H9 (cell line): ENCODE data around the gene FMN1. TPM values are rescaled to one million over a fixed set of nuclear protein-coding genes. Genes with fewer than 3 reads are reported as not detected.

Experiments used
- DNase-seq: peaks from one replicate; pipeline ENCODE4 v3.0.0-alpha.2; 2017
- H2AFZ ChIP-seq: one replicate; pipeline ENCODE4 v1.6.1; 2013; ENCODE audit warnings: mild to moderate bottlenecking, low read length, control low read depth, moderate library complexity
- H2AK5ac ChIP-seq: 2 replicates; pipeline ENCODE4 v1.6.1; 2013; ENCODE audit warnings: low read length, control low read depth, mixed read lengths; ENCODE audit not compliant: insufficient read length
- H2BK120ac ChIP-seq: one replicate; pipeline ENCODE4 v1.6.1; 2013; ENCODE audit warnings: low read depth, mild to moderate bottlenecking, low read length, control low read depth, inconsistent platforms; ENCODE audit not compliant: poor library complexity, severe bottlenecking
- H2BK12ac ChIP-seq: 2 replicates; pipeline ENCODE4 v1.6.1; 2013; ENCODE audit warnings: low read length, control low read depth, mixed read lengths, low read depth; ENCODE audit not compliant: insufficient read length
- H2BK15ac ChIP-seq: 2 replicates; pipeline ENCODE4 v1.6.1; 2013; ENCODE audit warnings: low read depth, low read length, control low read depth
- H2BK20ac ChIP-seq: one replicate; pipeline ENCODE4 v1.6.1; 2013; ENCODE audit warnings: low read depth, mild to moderate bottlenecking, low read length, control low read depth, inconsistent platforms; ENCODE audit not compliant: poor library complexity, severe bottlenecking
- H2BK5ac ChIP-seq: 2 replicates; pipeline ENCODE4 v1.6.1; 2013; ENCODE audit warnings: low read length, control low read depth, mixed read lengths; ENCODE audit not compliant: insufficient read length
- H3K14ac ChIP-seq: 2 replicates; pipeline ENCODE4 v1.6.1; 2013; ENCODE audit warnings: low read length, control low read depth; ENCODE audit not compliant: insufficient read depth
- H3K18ac ChIP-seq: 2 replicates; pipeline ENCODE4 v1.6.1; 2013; ENCODE audit warnings: low read depth, mild to moderate bottlenecking, mixed read lengths, low read length, control low read depth; ENCODE audit not compliant: insufficient read length
- H3K23ac ChIP-seq: 2 replicates; pipeline ENCODE4 v1.6.1; 2013; ENCODE audit warnings: low read length, control low read depth, mixed read lengths, low read depth; ENCODE audit not compliant: insufficient read length
- H3K23me2 ChIP-seq: 2 replicates; pipeline ENCODE4 v1.6.1; 2013; ENCODE audit warnings: low read depth, mild to moderate bottlenecking, mixed read lengths, low read length, control low read depth; ENCODE audit not compliant: insufficient read length, poor library complexity, severe bottlenecking
- H3K27ac ChIP-seq: 2 replicates; pipeline ENCODE4 v1.5.1; 2013; ENCODE audit warnings: low read length, control low read depth, mixed read lengths, low read depth; ENCODE audit not compliant: insufficient read length
- H3K27me3 ChIP-seq: 2 replicates; pipeline ENCODE4 v1.6.1; 2013; ENCODE audit warnings: low read length, control low read depth, inconsistent platforms; ENCODE audit not compliant: insufficient read depth
- H3K4ac ChIP-seq: 2 replicates; pipeline ENCODE4 v1.6.1; 2013; ENCODE audit warnings: low read depth, mild to moderate bottlenecking, control low read depth, inconsistent platforms, low read length, moderate library complexity
- H3K4me1 ChIP-seq: 2 replicates; pipeline ENCODE4 v1.6.1; 2013; ENCODE audit warnings: low read length, control low read depth, inconsistent platforms; ENCODE audit not compliant: insufficient read depth
- H3K4me2 ChIP-seq: 2 replicates; pipeline ENCODE4 v1.6.1; 2013; ENCODE audit warnings: low read length, control low read depth, mixed read lengths; ENCODE audit not compliant: insufficient read length, insufficient read depth
- H3K56ac ChIP-seq: 2 replicates; pipeline ENCODE4 v1.6.1; 2013; ENCODE audit warnings: low read depth, mild to moderate bottlenecking, mixed read lengths, low read length, control low read depth; ENCODE audit not compliant: insufficient read length
- H3K79me1 ChIP-seq: 2 replicates; pipeline ENCODE4 v1.6.1; 2013; ENCODE audit warnings: low read depth, mild to moderate bottlenecking, moderate library complexity, low read length, control low read depth, inconsistent platforms; ENCODE audit not compliant: insufficient read depth, poor library complexity, severe bottlenecking
- H3K79me2 ChIP-seq: 2 replicates; pipeline ENCODE4 v1.6.1; 2013; ENCODE audit warnings: low read length, control low read depth, inconsistent platforms; ENCODE audit not compliant: insufficient read depth
- H3K9ac ChIP-seq: 2 replicates; pipeline ENCODE4 v1.6.1; 2013; ENCODE audit warnings: low read length, control low read depth, mixed read lengths; ENCODE audit not compliant: insufficient read length; ENCODE audit errors: extremely low read depth
- H3K9me3 ChIP-seq: one replicate; pipeline ENCODE4 v1.6.1; 2013; ENCODE audit warnings: low read depth, low read length, inconsistent platforms; ENCODE audit not compliant: control insufficient read depth
- H3T11ph ChIP-seq: one replicate; pipeline ENCODE4 v1.6.1; 2013; ENCODE audit warnings: mild to moderate bottlenecking, low read length, control low read depth, inconsistent platforms
- H4K20me1 ChIP-seq: one replicate; pipeline ENCODE4 v1.6.1; 2013; ENCODE audit not compliant: control insufficient read depth, insufficient read length, insufficient read depth
- H4K5ac ChIP-seq: 2 replicates; pipeline ENCODE4 v1.6.1; 2013; ENCODE audit warnings: low read depth, mild to moderate bottlenecking, mixed read lengths, low read length, control low read depth; ENCODE audit not compliant: insufficient read length
- H4K8ac ChIP-seq: replicated peaks from 2 replicates; pipeline ENCODE4 v1.6.1; 2013; ENCODE audit warnings: low read length, control low read depth, mixed read lengths, low read depth; ENCODE audit not compliant: insufficient read length
- H4K91ac ChIP-seq: 2 replicates; pipeline ENCODE4 v1.6.1; 2013; ENCODE audit warnings: low read depth, mild to moderate bottlenecking, moderate library complexity, mixed read lengths, low read length, control low read depth; ENCODE audit not compliant: insufficient read length
- H3K27ac Mint-ChIP-seq, 3 experiments: 2 replicates in 2 of 3; 3 replicates in 1 of 3; pipeline ENCODE4 v1.8.0; 2020 to 2021; ENCODE audit warnings: mixed read lengths in 3 of 3, mild to moderate bottlenecking in 1 of 3, moderate library complexity in 1 of 3
- H3K27me3 Mint-ChIP-seq: 2 replicates; pipeline ENCODE4 v1.8.0; 2021; ENCODE audit warnings: low read depth, mild to moderate bottlenecking, moderate library complexity, mixed read lengths
- H3K36me3 Mint-ChIP-seq, 3 experiments: 2 replicates in 2 of 3; 3 replicates in 1 of 3; pipeline ENCODE4 v1.8.0; 2020 to 2021; ENCODE audit warnings: low read depth in 3 of 3, mixed read lengths in 3 of 3; ENCODE audit not compliant: insufficient read depth in 1 of 3
- H3K4me1 Mint-ChIP-seq, 2 experiments: 2 replicates each; pipeline ENCODE4 v1.8.0; 2020; ENCODE audit warnings: mixed read lengths in 2 of 2
- H3K4me3 Mint-ChIP-seq, 2 experiments: 2 replicates in 1 of 2; 3 replicates in 1 of 2; pipeline ENCODE4 v1.8.0; 2020 to 2021; ENCODE audit warnings: mild to moderate bottlenecking in 2 of 2, mixed read lengths in 2 of 2, moderate library complexity in 1 of 2
- H3K9me3 Mint-ChIP-seq, 2 experiments: 2 replicates in 1 of 2; 3 replicates in 1 of 2; pipeline ENCODE4 v1.8.0; 2020; ENCODE audit warnings: mild to moderate bottlenecking in 2 of 2, mixed read lengths in 2 of 2, moderate library complexity in 1 of 2
- WGBS: extraction: QIAGEN DNeasy Blood & Tissue Kit; methylation state at CpG from one replicate; pipeline ENCODE4 v1.1.7; 2013; ENCODE audit warnings: missing lambda C conversion rate, low lambda C conversion rate, mixed read lengths; ENCODE audit not compliant: insufficient read length; ENCODE audit errors: extremely low coverage; 5-methylcytosine and 5-hydroxymethylcytosine counted together
- total RNA-seq: library from RNA; stranded (reverse); gene quantifications from 2 replicates; pipeline ENCODE4 v1.2.1, GENCODE V29; 2021
- TF ChIP-seq, protein P1 (sequence below): fragments of 200-600 bp; sonication (generic); conservative IDR thresholded peaks from 3 replicates; pipeline ENCODE4 v1.8.0; 2021; ENCODE audit warnings: antibody characterized with exemption, mild to moderate bottlenecking

Gene FMN1
- total RNA-seq, 1 experiment from 2014 or later: 1.9 TPM

DNA sequence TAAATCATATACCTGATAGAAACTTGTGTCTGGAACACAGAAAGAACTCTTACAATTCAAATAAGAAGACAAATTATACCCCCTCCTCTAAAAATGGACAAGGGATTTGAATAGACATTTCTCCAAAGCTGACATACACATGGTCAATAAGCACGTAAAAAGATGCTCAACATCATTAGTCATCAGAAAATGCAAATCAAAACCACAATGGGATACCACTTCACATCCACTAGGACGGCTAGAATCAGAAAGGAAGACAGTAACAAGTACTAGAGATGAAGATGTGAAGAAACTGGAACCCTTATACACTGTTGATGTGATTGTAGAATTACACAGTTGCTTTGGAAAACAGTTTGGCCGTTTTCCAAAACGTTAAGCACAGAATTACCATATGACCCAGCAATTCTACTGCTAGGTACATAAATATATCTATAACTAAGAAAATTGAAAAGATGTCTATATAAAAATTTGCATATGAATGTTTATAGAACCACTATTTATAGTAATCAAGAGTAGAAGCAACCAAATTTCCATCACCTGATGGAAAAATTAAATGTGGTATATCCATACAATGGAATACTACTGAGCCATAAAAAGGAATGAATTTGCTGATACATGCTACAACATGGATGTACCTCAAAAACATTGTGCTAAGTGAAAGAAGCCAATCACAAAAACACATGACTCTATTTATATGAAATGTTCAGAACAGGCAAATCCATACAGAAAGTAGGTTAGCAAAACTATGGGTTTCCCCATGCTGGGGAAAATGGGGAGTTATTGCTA is 415.9 kb downstream of the FMN1 start:
- H3K4me2 ChIP-seq: no peak overlapping the region
- no peak overlapping the region for H4K91ac ChIP-seq
- H3K79me1 ChIP-seq: no peaks in the 10 kb centered on the region
- no peak overlapping the region for H2BK20ac ChIP-seq
- H3K27ac ChIP-seq: no peak overlapping the region
- no peak overlapping the region for H4K8ac ChIP-seq
- no peak overlapping the region for H3K14ac ChIP-seq
- Mint-ChIP-seq H3K27me3 (0 out of 2 replicates have a peak, but pooled peaks cover 2% of the 10 kb centered on the region), H3K9me3 (peaks cover 7 to 11% of the 10 kb centered on the region in 2 experiments; a peak in 4 of 5 replicates), H3K27ac (no peak overlapping the region), H3K4me1 (peaks cover 3 to 4% of the 10 kb centered on the region in 2 experiments), H3K36me3 (no peaks in the 10 kb centered on the region; a peak in 1 of 7 replicates), H3K4me3 (no peak overlapping the region)
- H3K56ac ChIP-seq: no peak overlapping the region
- no peak overlapping the region for H2BK15ac ChIP-seq
- H2AK5ac ChIP-seq: no peak overlapping the region
- no CpG with 5 or more reads among the region's 4 CpGs for WGBS
- H3K4ac ChIP-seq: no peak overlapping the region
- no peak overlapping the region for H2AFZ ChIP-seq
- H3K27me3 ChIP-seq: no peaks in the 10 kb centered on the region
- H3K79me2 ChIP-seq: no peaks in the 10 kb centered on the region
- no peak overlapping the region for H3K9ac ChIP-seq
- H2BK5ac ChIP-seq: no peak overlapping the region
- no peak overlapping the region for H4K5ac ChIP-seq
- peaks cover 2% of the 10 kb centered on the region; the same call in 1 of the 2 replicates for H3K4me1 ChIP-seq
- no peak overlapping the region for H3K23ac ChIP-seq
- DNase-seq: no peak
- H3K23me2 ChIP-seq: no peaks in the 10 kb centered on the region
- no peaks in the 10 kb centered on the region for H4K20me1 ChIP-seq
- H3K9me3 ChIP-seq: no peaks in the 10 kb centered on the region
- no peak overlapping the region for H3K18ac ChIP-seq
- TF ChIP-seq, protein P1, sequence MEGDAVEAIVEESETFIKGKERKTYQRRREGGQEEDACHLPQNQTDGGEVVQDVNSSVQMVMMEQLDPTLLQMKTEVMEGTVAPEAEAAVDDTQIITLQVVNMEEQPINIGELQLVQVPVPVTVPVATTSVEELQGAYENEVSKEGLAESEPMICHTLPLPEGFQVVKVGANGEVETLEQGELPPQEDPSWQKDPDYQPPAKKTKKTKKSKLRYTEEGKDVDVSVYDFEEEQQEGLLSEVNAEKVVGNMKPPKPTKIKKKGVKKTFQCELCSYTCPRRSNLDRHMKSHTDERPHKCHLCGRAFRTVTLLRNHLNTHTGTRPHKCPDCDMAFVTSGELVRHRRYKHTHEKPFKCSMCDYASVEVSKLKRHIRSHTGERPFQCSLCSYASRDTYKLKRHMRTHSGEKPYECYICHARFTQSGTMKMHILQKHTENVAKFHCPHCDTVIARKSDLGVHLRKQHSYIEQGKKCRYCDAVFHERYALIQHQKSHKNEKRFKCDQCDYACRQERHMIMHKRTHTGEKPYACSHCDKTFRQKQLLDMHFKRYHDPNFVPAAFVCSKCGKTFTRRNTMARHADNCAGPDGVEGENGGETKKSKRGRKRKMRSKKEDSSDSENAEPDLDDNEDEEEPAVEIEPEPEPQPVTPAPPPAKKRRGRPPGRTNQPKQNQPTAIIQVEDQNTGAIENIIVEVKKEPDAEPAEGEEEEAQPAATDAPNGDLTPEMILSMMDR: no peak
- no peak overlapping the region for H2BK120ac ChIP-seq
- no peak overlapping the region for H3T11ph ChIP-seq
- H2BK12ac ChIP-seq: no peak overlapping the region
